GM18867 (cell line): ENCODE data around the gene KATNB1.
"Not testable (repeated sequence)": the region's sequence is repeated elsewhere in the genome, so short reads cannot be mapped to it uniquely, and the experiment has no call there.

Source experiments
- ATAC-seq: cut with Tn5 transposase; IDR thresholded peaks from one replicate; pipeline ENCODE4 v1.9.1; 2021; ENCODE audit warnings: mild to moderate bottlenecking, moderate library complexity; ENCODE audit not compliant: unreplicated experiment

Gene KATNB1

GRCh38 chr16:57766714-57767348 lies 31.3 kb downstream of the KATNB1 start:
- ATAC-seq, result no peak

DNA sequence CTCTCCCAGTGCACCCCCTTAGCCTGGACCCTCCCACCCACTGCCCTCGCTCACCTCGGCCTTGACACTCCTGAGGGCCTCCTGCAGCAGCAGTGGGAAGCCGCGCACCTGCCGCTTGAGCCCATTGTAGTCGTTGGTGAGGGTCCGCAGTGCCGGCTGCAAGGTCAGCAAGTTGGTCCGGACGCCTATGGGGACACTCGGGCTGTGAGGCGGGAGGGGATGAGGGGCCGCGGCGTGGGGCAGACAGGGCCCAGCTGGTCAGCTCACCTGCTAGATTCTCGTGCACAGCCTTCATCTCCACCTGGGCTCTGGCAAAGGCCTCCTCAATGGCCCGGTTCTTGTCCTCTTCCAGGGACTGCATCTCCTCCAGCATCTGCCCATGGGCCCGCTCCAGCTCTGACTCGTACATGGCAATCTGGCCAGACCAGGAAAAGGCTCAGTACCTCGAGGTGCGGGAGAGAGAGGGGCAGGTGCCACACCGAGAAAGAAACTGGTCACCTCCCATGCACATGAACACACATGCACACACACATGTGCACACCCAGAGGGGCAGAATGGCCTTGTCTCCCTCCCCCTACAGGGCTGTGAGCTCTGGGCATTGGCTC lies 34.1 kb downstream of the KATNB1 start:
- ATAC-seq, result no peak

DNA sequence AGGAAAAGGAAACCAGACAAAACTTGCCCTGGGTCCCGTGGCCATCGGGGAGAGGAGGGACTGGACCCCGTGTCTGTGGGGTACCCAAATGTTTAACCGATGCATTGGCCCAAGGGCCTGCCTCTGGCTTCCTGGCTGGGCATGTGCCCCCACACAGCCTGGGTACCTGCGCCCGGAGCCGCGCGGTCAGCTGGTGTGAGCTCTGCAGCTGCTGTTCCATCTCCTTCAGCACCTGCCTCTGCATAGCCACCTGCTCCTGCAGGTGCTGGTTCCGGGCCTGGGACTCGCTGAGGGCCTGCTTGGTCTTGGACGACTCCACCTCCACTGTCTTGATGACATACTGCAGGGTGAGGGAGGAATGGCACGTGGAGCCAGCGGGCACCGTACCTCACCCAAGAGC lies 34.8 kb downstream of the KATNB1 start:
- ATAC-seq, result no peak

- ATAC-seq, result no peak
These were observed 35.7 kb downstream of the KATNB1 start for GRCh38 chr16:57771141-57771785.

GRCh38 chr16:57773019-57773418 lies 37.4 kb downstream of the KATNB1 start:
- no peak for ATAC-seq

GRCh38 chr16:57773655-57774295 lies 38.2 kb downstream of the KATNB1 start:
- no peak for ATAC-seq

GRCh38 chr16:57774705-57775285 lies 39.2 kb downstream of the KATNB1 start:
- no peak for ATAC-seq

- ATAC-seq, result no peak
These were observed 40.3 kb downstream of the KATNB1 start for GRCh38 chr16:57775661-57776469.

- ATAC-seq, result no peak
These were observed 43.1 kb downstream of the KATNB1 start for GRCh38 chr16:57778658-57779057.

DNA sequence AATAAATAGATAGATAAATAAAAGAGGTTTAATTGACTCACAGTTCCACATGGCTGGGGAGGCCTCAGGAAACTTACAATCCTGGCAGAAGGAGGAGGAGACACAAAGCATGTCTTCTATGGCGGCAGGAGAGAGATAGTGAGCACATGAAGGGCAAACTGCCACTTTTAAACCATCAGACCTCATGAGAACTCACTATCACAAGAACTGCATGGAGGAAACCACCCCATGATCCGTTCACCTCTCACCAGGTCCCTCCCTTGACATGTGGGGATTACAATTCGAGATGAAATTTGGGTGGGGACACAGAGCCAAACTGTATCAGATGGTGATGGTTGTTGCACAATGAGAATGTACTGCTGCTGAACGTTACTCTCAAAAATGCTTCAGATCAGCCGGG lies 44.3 kb downstream of the KATNB1 start:
- ATAC-seq, result not testable (repeated sequence)

- no peak for ATAC-seq
These were observed 45.8 kb downstream of the KATNB1 start for GRCh38 chr16:57781349-57781740.

- ATAC-seq, result no peak
These were observed 46.4 kb downstream of the KATNB1 start for GRCh38 chr16:57781741-57782606.

- not testable (repeated sequence) for ATAC-seq
These were observed 47.1 kb downstream of the KATNB1 start for GRCh38 chr16:57782607-57783055.

DNA sequence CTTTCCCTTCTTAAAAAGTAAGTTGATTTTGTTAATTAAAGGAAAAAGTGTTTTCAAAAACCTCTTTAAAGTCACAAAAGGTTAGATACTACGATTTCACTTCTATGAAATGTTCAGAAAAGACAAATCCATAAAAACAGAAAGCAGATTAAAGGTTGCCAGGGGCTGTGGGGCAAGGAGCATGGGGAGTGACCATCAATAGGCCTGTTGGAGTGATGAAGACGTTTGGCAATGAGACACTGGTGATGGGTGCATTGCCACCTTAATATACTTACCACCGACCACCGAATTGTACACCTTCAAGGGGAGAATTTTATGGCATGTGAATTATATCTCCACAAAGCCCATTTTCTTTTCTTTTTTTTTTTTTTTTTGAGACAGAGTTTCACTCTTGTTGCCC lies 47.5 kb downstream of the KATNB1 start:
- ATAC-seq, result no peak

DNA sequence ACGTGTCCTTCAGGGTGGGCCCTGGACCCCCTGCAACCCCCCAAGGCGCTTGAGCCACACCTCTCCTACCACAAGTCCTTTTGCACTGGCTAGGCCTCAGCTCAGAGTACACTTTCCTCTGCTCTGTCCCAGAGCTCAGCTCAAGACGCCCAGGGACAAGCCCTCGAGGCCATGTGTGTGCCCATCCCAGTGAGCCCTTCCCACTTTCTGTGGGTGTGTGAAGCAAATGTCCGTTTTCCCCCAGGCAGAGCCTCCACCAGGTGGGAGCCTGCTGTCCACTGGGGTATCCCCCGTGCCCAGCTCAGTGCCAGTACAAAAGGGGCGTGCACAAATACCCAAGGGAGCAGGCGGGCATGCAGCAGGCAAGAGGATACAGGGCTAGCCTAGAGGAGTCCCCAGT lies 48.3 kb downstream of the KATNB1 start:
- ATAC-seq, result no peak

- no peak for ATAC-seq
These were observed 48.8 kb downstream of the KATNB1 start for GRCh38 chr16:57784334-57784733.

GRCh38 chr16:57785385-57785784 lies 49.8 kb downstream of the KATNB1 start:
- no peak for ATAC-seq

DNA sequence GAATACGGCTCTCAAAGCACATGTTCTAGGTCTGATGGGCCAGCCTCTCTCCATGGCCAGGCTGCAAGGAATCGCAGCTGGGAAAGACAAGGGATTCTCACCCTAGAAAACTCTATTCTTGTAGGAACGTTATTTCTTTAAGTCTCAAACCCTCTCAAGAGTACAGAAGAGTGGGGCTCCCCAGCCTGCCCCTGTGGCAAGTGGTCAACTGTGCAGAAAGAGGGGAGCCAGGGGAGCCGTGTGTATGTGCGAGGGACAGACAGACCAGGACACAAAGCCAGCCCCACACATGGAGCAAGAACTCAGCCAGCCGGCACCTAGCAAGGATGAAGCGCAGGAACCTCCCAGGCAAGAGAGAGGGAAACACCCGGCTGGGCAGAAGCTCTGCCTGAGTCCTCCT lies 50.4 kb downstream of the KATNB1 start:
- no peak for ATAC-seq

DNA sequence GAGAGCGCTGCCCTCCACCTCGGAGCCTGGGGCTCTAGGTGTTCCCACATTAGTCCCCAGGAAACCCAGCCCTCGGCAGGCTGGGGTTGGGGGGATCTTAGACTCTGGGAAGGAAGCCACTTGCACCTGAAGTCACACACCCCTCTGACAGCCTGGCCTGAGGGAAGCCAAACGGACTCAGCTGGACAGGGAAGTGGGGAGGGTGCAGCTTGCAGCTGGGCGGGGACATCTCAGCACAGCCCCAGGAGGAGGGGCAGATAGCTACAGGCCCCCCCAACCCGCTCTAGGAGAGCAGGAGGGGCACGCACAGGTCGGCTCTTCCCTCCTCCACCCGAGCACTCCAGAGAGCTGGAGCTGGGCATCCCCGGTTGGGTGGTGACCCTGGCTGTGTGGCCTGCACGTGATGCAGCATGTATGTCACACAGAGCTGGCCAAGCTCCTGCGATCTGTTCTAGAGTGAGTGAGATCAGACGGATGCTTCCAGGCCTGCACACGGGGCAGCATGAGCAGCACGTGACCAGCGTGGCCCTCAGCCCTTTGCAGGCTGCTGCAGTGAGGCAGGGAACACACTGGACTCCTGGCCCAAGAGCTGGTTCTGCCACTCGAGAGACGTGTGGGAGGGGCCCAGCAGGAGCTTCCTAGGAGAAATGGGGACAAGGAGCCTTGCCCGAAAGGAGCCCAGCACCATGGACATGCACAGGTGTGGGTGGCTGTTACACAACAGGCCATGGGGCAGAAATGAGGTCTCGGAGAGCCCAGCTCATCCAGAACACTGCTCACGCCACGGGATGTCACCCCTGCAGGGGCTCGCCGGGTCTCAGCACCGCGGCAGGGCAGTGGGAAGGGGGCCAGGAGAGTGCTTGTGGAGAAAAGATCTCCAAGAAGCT lies 51.3 kb downstream of the KATNB1 start:
- ATAC-seq, result no peak
